Glutamatergic neuron (in vitro differentiated cells): ENCODE data around the gene FREM3. TPM values are rescaled to one million over a fixed set of nuclear protein-coding genes. Genes with fewer than 3 reads are reported as not detected.

Source experiments
- DNase-seq: peaks from one replicate; pipeline ENCODE4 v3.0.0; 2022
- H3K27ac Mint-ChIP-seq: one replicate; pipeline ENCODE4 v1.8.0; 2020; ENCODE audit warnings: mild to moderate bottlenecking, mixed read lengths, inconsistent platforms; ENCODE audit not compliant: unreplicated experiment
- H3K27me3 Mint-ChIP-seq: one replicate; pipeline ENCODE4 v1.8.0; 2020; ENCODE audit warnings: mild to moderate bottlenecking, moderate library complexity, mixed read lengths, inconsistent platforms; ENCODE audit not compliant: unreplicated experiment
- H3K36me3 Mint-ChIP-seq: one replicate; pipeline ENCODE4 v1.8.0; 2020; ENCODE audit warnings: mild to moderate bottlenecking, mixed read lengths, inconsistent platforms; ENCODE audit not compliant: unreplicated experiment
- H3K4me1 Mint-ChIP-seq: one replicate; pipeline ENCODE4 v1.8.0; 2020; ENCODE audit warnings: mild to moderate bottlenecking, low read depth, mixed read lengths, inconsistent platforms; ENCODE audit not compliant: unreplicated experiment
- H3K4me3 Mint-ChIP-seq: one replicate; pipeline ENCODE4 v1.8.0; 2020; ENCODE audit warnings: mild to moderate bottlenecking, mixed read lengths, inconsistent platforms; ENCODE audit not compliant: unreplicated experiment
- H3K9me3 Mint-ChIP-seq: one replicate; pipeline ENCODE4 v1.8.0; 2020; ENCODE audit warnings: mild to moderate bottlenecking, moderate library complexity, mixed read lengths, inconsistent platforms; ENCODE audit not compliant: unreplicated experiment
- CTCF ChIP-seq: fragments of 200-600 bp; sonication (generic); IDR thresholded peaks from one replicate; pipeline ENCODE4 v1.5.0; 2021; ENCODE audit not compliant: partially characterized antibody, unreplicated experiment
- total RNA-seq: library from RNA; stranded (reverse); fragmentation: NEBNext Ultra II Directional; extraction: Animal tissue kit (Norgen Biotek cat#: 25700); gene quantifications from one replicate; pipeline ENCODE4 v1.2.1, GENCODE V29; 2021; ENCODE audit not compliant: unreplicated experiment

FREM3 gene
- total RNA-seq, 1 donor from 2014 or later: not detected

- H3K9me3 Mint-ChIP-seq: no peaks in the 10 kb centered on the region
- no peak for DNase-seq
- H3K36me3 Mint-ChIP-seq: no peaks in the 10 kb centered on the region
- peaks cover 5% of the 10 kb centered on the region for H3K27me3 Mint-ChIP-seq
- no peak overlapping the region for H3K4me3 Mint-ChIP-seq
- no peaks in the 10 kb centered on the region for H3K4me1 Mint-ChIP-seq
- no peak for TF ChIP-seq CTCF
- H3K27ac Mint-ChIP-seq: no peak overlapping the region
These were observed 125.1 kb downstream of the FREM3 start for GRCh38 chr4:143575331-143575730.

- no peak overlapping the region for H3K4me3 Mint-ChIP-seq
- no peaks in the 10 kb centered on the region for H3K27me3 Mint-ChIP-seq
- no peaks in the 10 kb centered on the region for H3K36me3 Mint-ChIP-seq
- DNase-seq: no peak
- peaks cover 1% of the 10 kb centered on the region for H3K9me3 Mint-ChIP-seq
- TF ChIP-seq CTCF: no peak
- H3K27ac Mint-ChIP-seq: no peak overlapping the region
- H3K4me1 Mint-ChIP-seq: no peaks in the 10 kb centered on the region
These were observed 136.0 kb downstream of the FREM3 start for GRCh38 chr4:143564472-143564871.

- H3K4me1 Mint-ChIP-seq: peaks cover 3% of the 10 kb centered on the region
- no peak for TF ChIP-seq CTCF
- H3K27me3 Mint-ChIP-seq: no peaks in the 10 kb centered on the region
- DNase-seq: no peak
- no peak overlapping the region for H3K27ac Mint-ChIP-seq
- peak overlapping the region; percentile 91 for H3K4me3 Mint-ChIP-seq
- peaks cover 1% of the 10 kb centered on the region for H3K9me3 Mint-ChIP-seq
- no peaks in the 10 kb centered on the region for H3K36me3 Mint-ChIP-seq
These were observed 140.7 kb downstream of the FREM3 start for GRCh38 chr4:143559757-143560147.

- H3K36me3 Mint-ChIP-seq: no peaks in the 10 kb centered on the region
- peaks cover 2% of the 10 kb centered on the region for H3K27me3 Mint-ChIP-seq
- TF ChIP-seq CTCF: no peak
- H3K9me3 Mint-ChIP-seq: peaks cover 1% of the 10 kb centered on the region
- peak overlapping the region; percentile 91 for H3K4me3 Mint-ChIP-seq
- H3K4me1 Mint-ChIP-seq: peaks cover 3% of the 10 kb centered on the region
- peak overlapping the region; percentile 40 for H3K27ac Mint-ChIP-seq
- peak; percentile 70 for DNase-seq
These were observed 141.4 kb downstream of the FREM3 start for GRCh38 chr4:143558823-143559756.

- no peak for TF ChIP-seq CTCF
- peak overlapping the region; percentile 91 for H3K4me3 Mint-ChIP-seq
- H3K9me3 Mint-ChIP-seq: peaks cover 1% of the 10 kb centered on the region
- H3K27ac Mint-ChIP-seq: no peak overlapping the region
- no peak for DNase-seq
- H3K4me1 Mint-ChIP-seq: peaks cover 3% of the 10 kb centered on the region
- no peaks in the 10 kb centered on the region for H3K36me3 Mint-ChIP-seq
- peaks cover 2% of the 10 kb centered on the region for H3K27me3 Mint-ChIP-seq
These were observed 142.2 kb downstream of the FREM3 start for GRCh38 chr4:143558286-143558685.
